Neuronal stem cell (in vitro differentiated cells): ENCODE results near the gene EVA1A.

Experiments used
- DNase-seq: peaks from one replicate; pipeline ENCODE4 v3.0.0-alpha.2; 2013; ENCODE audit warnings: low spot score
- H2AFZ ChIP-seq: one replicate; pipeline ENCODE4 v1.6.1; 2013; ENCODE audit warnings: mild to moderate bottlenecking, low read length, inconsistent platforms
- H2AK5ac ChIP-seq: 2 replicates; pipeline ENCODE4 v1.6.1; 2013; ENCODE audit warnings: low read depth, mild to moderate bottlenecking, inconsistent platforms, low read length, moderate library complexity, mixed read lengths
- H2BK120ac ChIP-seq: 2 replicates; pipeline ENCODE4 v1.6.1; 2013; ENCODE audit warnings: low read depth, mild to moderate bottlenecking, inconsistent platforms, low read length, moderate library complexity, mixed read lengths
- H2BK12ac ChIP-seq: one replicate; pipeline ENCODE4 v1.6.1; 2013; ENCODE audit warnings: low read length, inconsistent platforms
- H2BK15ac ChIP-seq: 2 replicates; pipeline ENCODE4 v1.6.1; 2013; ENCODE audit warnings: mild to moderate bottlenecking, low read length, inconsistent platforms, mixed read lengths
- H2BK5ac ChIP-seq: one replicate; pipeline ENCODE4 v1.6.1; 2013; ENCODE audit warnings: inconsistent platforms, mild to moderate bottlenecking, low read length, moderate library complexity
- H3K14ac ChIP-seq: one replicate; pipeline ENCODE4 v1.6.1; 2013; ENCODE audit warnings: low read length, inconsistent platforms
- H3K18ac ChIP-seq: 2 replicates; pipeline ENCODE4 v1.6.1; 2013; ENCODE audit warnings: low read length, inconsistent platforms
- H3K23ac ChIP-seq: 2 replicates; pipeline ENCODE4 v1.6.1; 2013; ENCODE audit warnings: low read depth, mild to moderate bottlenecking, mixed read lengths, low read length, inconsistent platforms; ENCODE audit not compliant: poor library complexity
- H3K27ac ChIP-seq: replicated peaks from 3 replicates; pipeline ENCODE4 v1.5.1; 2013; ENCODE audit warnings: low read length, inconsistent platforms
- H3K27me3 ChIP-seq, 3 experiments: 2 replicates each; pipeline ENCODE4 v1.6.1; 2013; ENCODE audit warnings: low read length in 3 of 3, mild to moderate bottlenecking in 2 of 3, inconsistent platforms in 1 of 3, low read depth in 1 of 3, mixed read lengths in 1 of 3, moderate library complexity in 1 of 3; ENCODE audit not compliant: control insufficient read depth in 3 of 3, insufficient read depth in 3 of 3
- H3K36me3 ChIP-seq, 2 donors: replicated peaks in 1 of 2; 2 replicates each; pipeline ENCODE4 v1.6.1; 2013; ENCODE audit warnings: low read length in 2 of 2; ENCODE audit not compliant: control insufficient read depth in 2 of 2, insufficient read depth in 2 of 2
- H3K4ac ChIP-seq: 2 replicates; pipeline ENCODE4 v1.6.1; 2013; ENCODE audit warnings: inconsistent platforms, mild to moderate bottlenecking, low read length, moderate library complexity
- H3K4me1 ChIP-seq, 2 donors: 1 replicate in 1 of 2; 2 replicates in 1 of 2; pipeline ENCODE4 v1.6.1; 2013; ENCODE audit warnings: low read length in 2 of 2, low read depth in 1 of 2; ENCODE audit not compliant: control insufficient read depth in 2 of 2, insufficient read depth in 1 of 2
- H3K4me2 ChIP-seq: one replicate; pipeline ENCODE4 v1.6.1; 2013; ENCODE audit warnings: mild to moderate bottlenecking, low read length, inconsistent platforms; ENCODE audit not compliant: insufficient read depth, poor library complexity, severe bottlenecking
- H3K4me3 ChIP-seq, 2 donors: 2 replicates each; pipeline ENCODE4 v1.5.1; 2013; ENCODE audit warnings: low read length in 2 of 2, mild to moderate bottlenecking in 2 of 2, inconsistent platforms in 1 of 2, moderate library complexity in 1 of 2
- H3K79me1 ChIP-seq: one replicate; pipeline ENCODE4 v1.6.1; 2013; ENCODE audit warnings: low read depth, mild to moderate bottlenecking, inconsistent platforms, low read length, moderate library complexity
- H3K9ac ChIP-seq: one replicate; pipeline ENCODE4 v1.6.1; 2013; ENCODE audit warnings: mild to moderate bottlenecking, low read depth, low read length, inconsistent platforms; ENCODE audit not compliant: poor library complexity
- H3K9me3 ChIP-seq, 2 donors: replicated peaks in 1 of 2; 2 replicates each; pipeline versions ENCODE3 to v1.6.1; 2013; ENCODE audit warnings: low read length in 2 of 2, mild to moderate bottlenecking in 2 of 2, inconsistent platforms in 1 of 2, low read depth in 1 of 2, mixed read lengths in 1 of 2, moderate library complexity in 1 of 2; ENCODE audit not compliant: control insufficient read depth in 2 of 2, insufficient read depth in 1 of 2
- H4K8ac ChIP-seq: one replicate; pipeline ENCODE4 v1.6.1; 2013; ENCODE audit warnings: low read depth, mild to moderate bottlenecking, inconsistent platforms, low read length, moderate library complexity
- H4K91ac ChIP-seq: one replicate; pipeline ENCODE4 v1.6.1; 2013; ENCODE audit warnings: low read length, low read depth, mild to moderate bottlenecking, inconsistent platforms; ENCODE audit not compliant: poor library complexity
- WGBS, 2 donors: extraction: QIAGEN DNeasy Blood & Tissue Kit; methylation state at CpG; one replicate each; pipeline ENCODE4 v1.1.7; 2013; ENCODE audit warnings: missing lambda C conversion rate in 2 of 2, mixed read lengths in 1 of 2; ENCODE audit not compliant: insufficient read length in 2 of 2, insufficient replicate concordance in 1 of 2; ENCODE audit errors: extremely low coverage in 2 of 2; 5-methylcytosine and 5-hydroxymethylcytosine counted together

The EVA1A gene

GRCh38 chr2:75605770-75606529 is 45.2 kb upstream of the EVA1A start:
- Histone ChIP-seq H3K4me1 (peaks cover 6 to 23% of the 10 kb centered on the region in 2 donors), H3K14ac (no peak overlapping the region), H2BK5ac (no peak overlapping the region), H3K4me3 (no peak overlapping the region), H2BK120ac (no peak overlapping the region), H4K91ac (no peak overlapping the region), H2AFZ (peak overlapping the region; percentile 19), H3K36me3 (no peaks in the 10 kb centered on the region), H4K8ac (no peak overlapping the region), H3K4ac (no peak overlapping the region), H3K79me1 (no peaks in the 10 kb centered on the region), H3K27me3 (no peaks in the 10 kb centered on the region), H2BK12ac (no peak overlapping the region), H3K9me3 (peaks cover 0 to 2% of the 10 kb centered on the region in 2 donors), H2BK15ac (no peak overlapping the region), H3K18ac (no peak overlapping the region), H3K4me2 (no peak overlapping the region), H3K27ac (no peak overlapping the region), H2AK5ac (no peak overlapping the region), H3K9ac (no peak overlapping the region), H3K23ac (no peak overlapping the region)
- no CpG with 5 or more reads among the region's 6 CpGs for WGBS, 2 donors
- DNase-seq = no peak

GRCh38 chr2:75604484-75604883 is 43.7 kb upstream of the EVA1A start:
- Histone ChIP-seq H2BK12ac (no peak overlapping the region), H2BK120ac (no peak overlapping the region), H3K27ac (no peak overlapping the region), H3K23ac (no peak overlapping the region), H3K27me3 (no peaks in the 10 kb centered on the region), H4K91ac (no peak overlapping the region), H3K4me2 (no peak overlapping the region), H2BK15ac (no peak overlapping the region), H3K4me1 (peaks cover 6 to 20% of the 10 kb centered on the region in 2 donors), H3K79me1 (no peaks in the 10 kb centered on the region), H3K14ac (no peak overlapping the region), H3K9me3 (peaks cover 0 to 5% of the 10 kb centered on the region in 2 donors), H2BK5ac (no peak overlapping the region), H3K18ac (no peak overlapping the region), H2AK5ac (no peak overlapping the region), H4K8ac (no peak overlapping the region), H3K4me3 (no peak overlapping the region), H3K36me3 (no peaks in the 10 kb centered on the region), H3K4ac (no peak overlapping the region), H2AFZ (no peak overlapping the region), H3K9ac (no peak overlapping the region)
- no peak for DNase-seq
- no CpG with 5 or more reads among the region's 4 CpGs for WGBS, 2 donors

DNA sequence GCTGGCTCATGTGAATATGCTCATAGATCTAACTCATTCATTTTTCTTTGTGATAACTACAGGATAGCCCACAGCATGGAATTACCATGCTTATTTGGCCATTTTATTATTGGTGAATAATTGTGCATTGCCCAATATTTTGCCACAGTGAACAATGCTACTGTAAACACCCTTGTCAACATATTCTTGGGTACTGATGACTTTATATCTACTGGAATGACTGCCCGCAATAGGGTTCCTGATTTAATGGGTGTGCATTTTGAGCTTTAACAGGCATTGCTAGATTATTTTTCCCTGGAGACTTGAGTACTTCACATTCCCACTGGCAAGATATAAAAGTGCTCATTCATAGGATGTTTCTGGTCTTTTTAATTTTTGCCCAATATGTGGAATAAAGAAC is 42.7 kb upstream of the EVA1A start:
- no peak overlapping the region for H3K4me2 ChIP-seq

DNA sequence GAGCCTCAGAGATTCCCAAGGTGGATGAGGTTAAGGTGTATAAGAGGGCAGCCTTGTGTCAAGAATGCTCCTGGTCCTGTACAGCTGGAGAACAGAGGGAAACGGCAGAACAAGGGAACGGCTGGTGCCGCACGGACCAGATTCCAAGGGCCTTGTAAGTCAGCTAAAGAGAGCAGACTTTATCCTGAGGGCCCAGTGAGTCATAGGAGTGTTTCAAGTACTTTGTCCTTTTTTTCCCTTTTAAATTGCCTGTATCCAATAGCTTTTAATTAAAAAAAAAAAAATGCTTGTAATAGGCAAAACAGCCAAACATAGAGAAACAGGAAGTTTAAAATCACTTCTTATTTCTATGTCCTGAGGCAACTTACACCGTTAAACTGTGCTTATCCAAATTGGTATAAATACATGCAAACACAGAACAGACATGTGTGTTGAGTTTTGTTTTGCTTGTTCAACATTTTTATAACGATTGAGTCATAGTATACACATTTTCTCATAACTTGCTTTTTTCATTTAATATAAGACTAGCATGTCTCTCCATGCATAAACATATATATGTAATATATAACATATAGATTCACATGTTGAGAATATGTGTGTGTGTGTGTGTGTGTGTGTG is 42.1 kb upstream of the EVA1A start:
- no CpG with 5 or more reads among the region's 6 CpGs for WGBS, 2 donors
- no peak overlapping the region for H3K4me3 ChIP-seq
- H3K4ac ChIP-seq = no peak overlapping the region
- peaks cover 0 to 5% of the 10 kb centered on the region in 2 donors for H3K9me3 ChIP-seq
- no peak overlapping the region for H2AFZ ChIP-seq
- no peak overlapping the region for H2BK120ac ChIP-seq
- H3K18ac ChIP-seq = no peak overlapping the region
- DNase-seq = no peak
- no peak overlapping the region for H4K8ac ChIP-seq
- no peak overlapping the region for H2BK12ac ChIP-seq
- no peak overlapping the region for H3K4me2 ChIP-seq
- no peak overlapping the region for H2BK15ac ChIP-seq
- H3K23ac ChIP-seq = no peak overlapping the region
- no peaks in the 10 kb centered on the region for H3K79me1 ChIP-seq
- peaks cover 2 to 10% of the 10 kb centered on the region in 2 donors for H3K4me1 ChIP-seq
- H2AK5ac ChIP-seq = no peak overlapping the region
- no peak overlapping the region for H3K27ac ChIP-seq
- no peak overlapping the region for H2BK5ac ChIP-seq
- no peaks in the 10 kb centered on the region for H3K36me3 ChIP-seq
- no peak overlapping the region for H3K14ac ChIP-seq
- no peak overlapping the region for H4K91ac ChIP-seq
- no peak overlapping the region for H3K9ac ChIP-seq
- no peaks in the 10 kb centered on the region for H3K27me3 ChIP-seq

More for the DNA sequence above, 42.7 kb upstream of the EVA1A start:
- H3K4me1 ChIP-seq = peaks cover 4 to 12% of the 10 kb centered on the region in 2 donors
- no peak overlapping the region for H4K8ac ChIP-seq
- no peak overlapping the region for H3K23ac ChIP-seq
- no peak overlapping the region for H4K91ac ChIP-seq
- no peak overlapping the region for H2BK15ac ChIP-seq
- H3K4ac ChIP-seq = no peak overlapping the region
- no peak overlapping the region for H3K18ac ChIP-seq
- H2AFZ ChIP-seq = no peak overlapping the region
- H3K4me3 ChIP-seq = no peak overlapping the region
- H3K79me1 ChIP-seq = no peaks in the 10 kb centered on the region
- H3K27ac ChIP-seq = no peak overlapping the region
- peaks cover 0 to 5% of the 10 kb centered on the region in 2 donors for H3K9me3 ChIP-seq
- no CpG with 5 or more reads among the region's 1 CpG for whole genome bisulfite sequencing, 2 donors
- no peak overlapping the region for H2BK120ac ChIP-seq
- H3K9ac ChIP-seq = no peak overlapping the region
- H2BK12ac ChIP-seq = no peak overlapping the region
- no peak for DNase-seq
- H3K27me3 ChIP-seq = no peaks in the 10 kb centered on the region
- H2BK5ac ChIP-seq = no peak overlapping the region
- H2AK5ac ChIP-seq = no peak overlapping the region
- H3K36me3 ChIP-seq = no peaks in the 10 kb centered on the region
- no peak overlapping the region for H3K14ac ChIP-seq
